ENCODE measurements around the gene BMAL2. TPM values are rescaled to one million over a fixed set of nuclear protein-coding genes. Genes with fewer than 3 reads are reported as not detected.

Gene BMAL2
- total and polyA plus RNA-seq, 3 experiments from 2014 or later: 0.10 to 22.4 (median 21.6) TPM

- Mint-ChIP-seq H3K4me1 (peaks cover 18 to 23% (median 22%) of the 10 kb centered on the region in 3 donors), H3K9me3 (no peaks in the 10 kb centered on the region), H3K27me3 (peaks cover 22 to 36% of the 10 kb centered on the region in 2 donors), H3K27ac (no peak overlapping the region), H3K4me3 (peak overlapping the region in 1 of 7 donors; percentile 23), H3K36me3 (peaks cover 0 to 2% (median 0%) of the 10 kb centered on the region in 3 donors)
- Histone ChIP-seq H3K9me3 (ENCODE audit: low read length) (no peaks in the 10 kb centered on the region), H3K4me3 (ENCODE audit: low read length) (no peak overlapping the region), H3K36me3 (ENCODE audit: insufficient read depth, low read length) (no peaks in the 10 kb centered on the region), H3K27me3 (ENCODE audit: insufficient read depth, low read length, poor library complexity, severe bottlenecking) (peaks cover 29% of the 10 kb centered on the region), H3K27ac (ENCODE audit: low read depth, low read length) (no peak overlapping the region), H3K4me1 (ENCODE audit: insufficient read depth, low read length) (peaks cover 11% of the 10 kb centered on the region)
- DNase-seq: no peak
- CTCF ChIA-PET: no interaction called here
- POLR2A ChIA-PET: no interaction called here
Measured at GRCh38 chr12:27336282-27336653, 3.6 kb downstream of the BMAL2 start.

GRCh38 chr12:27337376-27337775 lies 4.7 kb downstream of the BMAL2 start:
- Mint-ChIP-seq H3K27ac (no peak overlapping the region), H3K4me3 (no peak overlapping the region), H3K4me1 (peaks cover 10 to 12% (median 11%) of the 10 kb centered on the region in 3 donors), H3K36me3 (peaks cover 0 to 2% (median 0%) of the 10 kb centered on the region in 3 donors), H3K27me3 (peaks cover 12 to 25% of the 10 kb centered on the region in 2 donors), H3K9me3 (no peaks in the 10 kb centered on the region)
- Histone ChIP-seq H3K27me3 (ENCODE audit: insufficient read depth, low read length, poor library complexity, severe bottlenecking) (peaks cover 19% of the 10 kb centered on the region), H3K4me3 (ENCODE audit: low read length) (no peak overlapping the region), H3K4me1 (ENCODE audit: insufficient read depth, low read length) (peaks cover 7% of the 10 kb centered on the region), H3K27ac (ENCODE audit: low read depth, low read length) (no peak overlapping the region), H3K9me3 (ENCODE audit: low read length) (no peaks in the 10 kb centered on the region), H3K36me3 (ENCODE audit: insufficient read depth, low read length) (no peaks in the 10 kb centered on the region)
- CTCF ChIA-PET: no interaction called here
- no peak for DNase-seq
- POLR2A ChIA-PET: no interaction called here

GRCh38 chr12:27338473-27338872 lies 5.8 kb downstream of the BMAL2 start:
- CTCF ChIA-PET: no interaction called here
- no peak overlapping the region for H3K4me3 Mint-ChIP-seq
- DNase-seq: no peak
- H3K27ac Mint-ChIP-seq: no peak overlapping the region
- peaks cover 7 to 9% (median 8%) of the 10 kb centered on the region in 3 donors for H3K4me1 Mint-ChIP-seq
- no peaks in the 10 kb centered on the region for H3K9me3 Mint-ChIP-seq
- Histone ChIP-seq H3K4me1 (ENCODE audit: insufficient read depth, low read length) (peaks cover 4% of the 10 kb centered on the region), H3K36me3 (ENCODE audit: insufficient read depth, low read length) (no peaks in the 10 kb centered on the region), H3K9me3 (ENCODE audit: low read length) (no peaks in the 10 kb centered on the region), H3K4me3 (ENCODE audit: low read length) (no peak overlapping the region), H3K27ac (ENCODE audit: low read depth, low read length) (no peak overlapping the region), H3K27me3 (ENCODE audit: insufficient read depth, low read length, poor library complexity, severe bottlenecking) (peaks cover 14% of the 10 kb centered on the region)
- H3K36me3 Mint-ChIP-seq: peaks cover 0 to under 1% (median 0%) of the 10 kb centered on the region in 3 donors
- peaks cover 11 to 25% of the 10 kb centered on the region in 2 donors for H3K27me3 Mint-ChIP-seq
- POLR2A ChIA-PET: no interaction called here

- Mint-ChIP-seq H3K27ac (no peak overlapping the region), H3K4me3 (no peak overlapping the region), H3K9me3 (no peaks in the 10 kb centered on the region), H3K36me3 (no peaks in the 10 kb centered on the region), H3K4me1 (no peaks in the 10 kb centered on the region), H3K27me3 (peaks cover 5 to 8% of the 10 kb centered on the region in 2 donors)
- Histone ChIP-seq H3K4me3 (ENCODE audit: low read length) (no peak overlapping the region), H3K27me3 (ENCODE audit: insufficient read depth, low read length, poor library complexity, severe bottlenecking) (no peaks in the 10 kb centered on the region), H3K27ac (ENCODE audit: low read depth, low read length) (no peak overlapping the region), H3K4me1 (ENCODE audit: insufficient read depth, low read length) (no peaks in the 10 kb centered on the region), H3K9me3 (ENCODE audit: low read length) (no peaks in the 10 kb centered on the region), H3K36me3 (ENCODE audit: insufficient read depth, low read length) (no peaks in the 10 kb centered on the region)
- ChIA-PET POLR2A (no interaction called here), CTCF (interaction anchor here (1.2 kb wide), 1 partner anchor 10 kb away, joined by 4 read pairs; no protein-coding TSS in a partner anchor)
- no peak for DNase-seq
Measured at GRCh38 chr12:27340971-27341370, 8.3 kb downstream of the BMAL2 start.

GRCh38 chr12:27342536-27342935 lies 9.9 kb downstream of the BMAL2 start:
- Mint-ChIP-seq H3K27ac (no peak overlapping the region), H3K27me3 (peaks cover 7 to 9% of the 10 kb centered on the region in 2 donors), H3K9me3 (no peaks in the 10 kb centered on the region), H3K36me3 (no peaks in the 10 kb centered on the region), H3K4me1 (no peaks in the 10 kb centered on the region), H3K4me3 (no peak overlapping the region)
- no peaks in the 10 kb centered on the region for H3K36me3 ChIP-seq (ENCODE audit: insufficient read depth, low read length)
- no peak for DNase-seq
- no peaks in the 10 kb centered on the region for H3K9me3 ChIP-seq (ENCODE audit: low read length)
- no peak overlapping the region for H3K4me3 ChIP-seq (ENCODE audit: low read length)
- ChIA-PET POLR2A (no interaction called here), CTCF (no interaction called here)
- H3K4me1 ChIP-seq (ENCODE audit: insufficient read depth, low read length): no peaks in the 10 kb centered on the region
- H3K27ac ChIP-seq (ENCODE audit: low read depth, low read length): no peak overlapping the region
- no peaks in the 10 kb centered on the region for H3K27me3 ChIP-seq (ENCODE audit: insufficient read depth, low read length, poor library complexity, severe bottlenecking)

GRCh38 chr12:27343255-27344000 lies 10.8 kb downstream of the BMAL2 start:
- no peak overlapping the region for H3K4me3 Mint-ChIP-seq
- Histone ChIP-seq H3K9me3 (ENCODE audit: low read length) (no peaks in the 10 kb centered on the region), H3K27me3 (ENCODE audit: insufficient read depth, low read length, poor library complexity, severe bottlenecking) (no peaks in the 10 kb centered on the region), H3K4me1 (ENCODE audit: insufficient read depth, low read length) (no peaks in the 10 kb centered on the region), H3K4me3 (ENCODE audit: low read length) (no peak overlapping the region), H3K27ac (ENCODE audit: low read depth, low read length) (no peak overlapping the region), H3K36me3 (ENCODE audit: insufficient read depth, low read length) (no peaks in the 10 kb centered on the region)
- H3K36me3 Mint-ChIP-seq: no peaks in the 10 kb centered on the region
- ChIA-PET CTCF (no interaction called here), POLR2A (no interaction called here)
- no peak overlapping the region for H3K27ac Mint-ChIP-seq
- DNase-seq: no peak
- no peaks in the 10 kb centered on the region for H3K4me1 Mint-ChIP-seq
- H3K27me3 Mint-ChIP-seq: peaks cover 7 to 9% of the 10 kb centered on the region in 2 donors
- no peaks in the 10 kb centered on the region for H3K9me3 Mint-ChIP-seq

GRCh38 chr12:27344246-27344645 lies 11.6 kb downstream of the BMAL2 start:
- ChIA-PET CTCF (no interaction called here), POLR2A (no interaction called here)
- Mint-ChIP-seq H3K9me3 (no peaks in the 10 kb centered on the region), H3K27ac (no peak overlapping the region), H3K4me1 (no peaks in the 10 kb centered on the region), H3K36me3 (no peaks in the 10 kb centered on the region), H3K4me3 (no peak overlapping the region), H3K27me3 (peaks cover 7 to 9% of the 10 kb centered on the region in 2 donors)
- no peak overlapping the region for H3K27ac ChIP-seq (ENCODE audit: low read depth, low read length)
- no peaks in the 10 kb centered on the region for H3K27me3 ChIP-seq (ENCODE audit: insufficient read depth, low read length, poor library complexity, severe bottlenecking)
- no peaks in the 10 kb centered on the region for H3K36me3 ChIP-seq (ENCODE audit: insufficient read depth, low read length)
- H3K4me3 ChIP-seq (ENCODE audit: low read length): no peak overlapping the region
- no peak for DNase-seq
- H3K9me3 ChIP-seq (ENCODE audit: low read length): no peaks in the 10 kb centered on the region
- no peaks in the 10 kb centered on the region for H3K4me1 ChIP-seq (ENCODE audit: insufficient read depth, low read length)

GRCh38 chr12:27344760-27345159 lies 12.1 kb downstream of the BMAL2 start:
- no peak overlapping the region for H3K27ac ChIP-seq (ENCODE audit: low read depth, low read length)
- peaks cover 9% of the 10 kb centered on the region in 2 donors for H3K27me3 Mint-ChIP-seq
- POLR2A ChIA-PET: no interaction called here
- no peak overlapping the region for H3K4me3 Mint-ChIP-seq
- H3K4me1 ChIP-seq (ENCODE audit: insufficient read depth, low read length): no peaks in the 10 kb centered on the region
- no peaks in the 10 kb centered on the region for H3K27me3 ChIP-seq (ENCODE audit: insufficient read depth, low read length, poor library complexity, severe bottlenecking)
- DNase-seq: no peak
- no peaks in the 10 kb centered on the region for H3K36me3 ChIP-seq (ENCODE audit: insufficient read depth, low read length)
- H3K27ac Mint-ChIP-seq: peak overlapping the region in 1 of 8 donors; percentile 40
- no peaks in the 10 kb centered on the region for H3K36me3 Mint-ChIP-seq
- CTCF ChIA-PET: no interaction called here
- no peaks in the 10 kb centered on the region for H3K9me3 Mint-ChIP-seq
- H3K4me3 ChIP-seq (ENCODE audit: low read length): no peak overlapping the region
- H3K4me1 Mint-ChIP-seq: no peaks in the 10 kb centered on the region
- no peaks in the 10 kb centered on the region for H3K9me3 ChIP-seq (ENCODE audit: low read length)
